HG02885 (cell line): ENCODE results near the gene SHB.
A peak's percentile ranks its signal among the peaks of the same experiment; 100 is the strongest.

Experiments
- ATAC-seq: cut with Tn5 transposase; IDR thresholded peaks from one replicate; pipeline ENCODE4 v1.9.1; 2021; ENCODE audit warnings: mild to moderate bottlenecking; ENCODE audit not compliant: unreplicated experiment, poor library complexity

The SHB gene

GRCh38 chr9:37960631-37961030 lies 108.4 kb downstream of the SHB start:
- ATAC-seq = no peak

GRCh38 chr9:37959976-37960375 lies 109.1 kb downstream of the SHB start:
- ATAC-seq = no peak

- ATAC-seq = no peak
Measured at GRCh38 chr9:37958154-37958553, 110.9 kb downstream of the SHB start.

GRCh38 chr9:37957664-37957953 lies 111.4 kb downstream of the SHB start:
- ATAC-seq = no peak

- no peak for ATAC-seq
Measured at GRCh38 chr9:37956904-37957663, 111.9 kb downstream of the SHB start.

GRCh38 chr9:37956423-37956820 lies 112.6 kb downstream of the SHB start:
- no peak for ATAC-seq

GRCh38 chr9:37955781-37956422 lies 113.1 kb downstream of the SHB start:
- no peak for ATAC-seq

- peak; percentile 56 for ATAC-seq
Measured at GRCh38 chr9:37954581-37954981, 114.4 kb downstream of the SHB start.

- peak; percentile 72 for ATAC-seq
Measured at GRCh38 chr9:37953775-37954437, 115.1 kb downstream of the SHB start.

- ATAC-seq = no peak
Measured at GRCh38 chr9:37953206-37953774, 115.7 kb downstream of the SHB start.

GRCh38 chr9:37952731-37953130 lies 116.3 kb downstream of the SHB start:
- no peak for ATAC-seq

- no peak for ATAC-seq
Measured at GRCh38 chr9:37951671-37952449, 117.2 kb downstream of the SHB start.

- ATAC-seq = no peak
Measured at GRCh38 chr9:37950561-37950960, 118.5 kb downstream of the SHB start.

- ATAC-seq = no peak
Measured at GRCh38 chr9:37949576-37949975, 119.5 kb downstream of the SHB start.

- ATAC-seq = no peak
Measured at GRCh38 chr9:37948417-37948980, 120.5 kb downstream of the SHB start.

GRCh38 chr9:37947977-37948376 lies 121.0 kb downstream of the SHB start:
- ATAC-seq = no peak

GRCh38 chr9:37947471-37947870 lies 121.6 kb downstream of the SHB start:
- ATAC-seq = no peak

GRCh38 chr9:37946971-37947370 lies 122.1 kb downstream of the SHB start:
- no peak for ATAC-seq

GRCh38 chr9:37946041-37946440 lies 123.0 kb downstream of the SHB start:
- ATAC-seq = no peak
